GM18508 (cell line): ENCODE measurements around the gene B3GALNT2.

Source experiments
- ATAC-seq: cut with Tn5 transposase; IDR thresholded peaks from one replicate; pipeline ENCODE4 v1.9.1; 2021; ENCODE audit warnings: moderate number of reproducible peaks; ENCODE audit not compliant: insufficient read depth, unreplicated experiment

B3GALNT2 gene

DNA sequence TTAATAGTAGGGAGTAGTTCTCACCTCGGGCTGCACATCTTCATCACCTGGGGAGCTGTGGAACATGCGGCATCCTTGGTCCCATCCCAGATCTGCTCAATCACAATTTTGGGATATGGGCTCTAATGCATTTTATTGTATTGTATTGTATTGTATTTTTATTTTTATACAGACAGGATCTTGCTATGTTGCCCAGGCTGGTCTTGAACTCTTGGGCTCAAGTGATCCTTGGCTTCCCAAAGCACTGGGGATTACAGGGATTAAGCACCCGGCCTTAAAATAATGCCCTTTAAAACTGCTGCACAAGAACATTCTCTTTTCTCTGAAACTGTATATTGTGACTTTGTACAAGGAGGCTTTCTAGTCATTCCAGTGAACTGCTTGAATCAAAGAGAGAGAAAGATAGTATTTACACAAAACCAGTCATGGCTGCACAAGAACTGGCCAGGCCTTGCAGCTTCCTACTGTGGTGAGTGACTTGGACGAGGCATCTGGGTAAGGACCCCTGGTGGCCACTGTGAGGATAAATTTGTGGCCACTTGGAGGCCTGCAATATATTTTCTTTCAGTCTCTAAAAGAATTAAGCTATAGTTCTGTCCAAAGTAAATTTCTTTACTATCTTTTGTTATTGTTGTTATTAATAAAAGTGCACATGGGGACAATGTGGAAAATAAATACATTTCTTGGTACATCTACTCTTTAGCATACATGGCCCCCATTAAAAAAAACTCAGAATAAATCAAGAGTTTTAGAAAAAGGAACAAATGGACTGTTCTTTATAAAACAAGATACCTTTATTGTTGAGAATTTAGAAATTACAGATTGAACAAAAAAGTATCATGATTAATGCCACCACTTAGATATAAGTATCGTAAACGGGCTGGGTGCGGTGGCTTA is 89.0 kb downstream of the B3GALNT2 start:
- ATAC-seq: no peak

DNA sequence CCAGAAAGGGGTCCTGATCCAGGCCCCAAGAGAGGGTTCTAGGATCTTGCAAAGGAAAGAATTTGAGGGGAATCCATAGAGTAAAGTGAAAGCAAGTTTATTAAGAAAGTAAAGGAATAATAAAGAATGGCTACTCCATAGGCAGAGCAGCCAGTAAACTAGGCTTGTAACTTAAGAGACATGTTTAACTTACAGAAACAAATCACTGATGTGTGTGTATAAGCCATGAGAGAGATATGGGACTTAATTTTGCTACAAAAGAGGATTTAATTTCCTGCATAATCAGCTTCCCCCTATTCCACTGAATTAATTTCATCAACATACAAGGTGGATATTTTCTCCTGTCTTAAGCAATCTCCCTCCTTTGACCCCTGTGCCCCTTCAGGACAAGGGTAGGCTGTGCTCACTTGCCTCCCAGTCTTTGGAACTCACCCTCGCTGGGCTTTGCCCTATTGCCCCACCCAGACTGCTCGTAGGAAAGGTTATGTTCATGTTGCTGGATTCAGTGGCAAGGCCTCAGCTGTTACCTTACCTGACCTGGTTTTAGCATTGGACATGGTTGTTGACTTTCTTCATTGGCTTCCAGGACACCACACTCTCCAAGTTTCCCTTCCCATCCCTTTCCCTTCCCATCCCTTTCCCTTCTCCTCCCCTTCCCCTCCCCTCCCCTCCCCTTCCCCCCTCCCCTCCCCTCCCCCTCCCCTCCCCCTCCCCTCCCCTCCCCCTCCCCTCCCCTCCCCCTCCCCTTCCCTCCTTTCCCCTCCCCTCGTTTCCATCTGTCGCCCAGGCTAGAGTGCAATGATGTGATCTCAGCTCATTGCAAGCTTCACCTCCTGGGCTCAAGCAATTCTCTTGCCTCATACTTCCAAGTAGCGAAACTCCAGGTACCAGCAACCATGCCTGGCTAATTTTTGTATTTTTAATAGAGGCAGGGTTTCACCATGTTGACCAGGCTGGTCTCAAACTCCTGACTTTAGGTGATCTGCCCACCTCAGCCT is 92.5 kb downstream of the B3GALNT2 start:
- ATAC-seq: no peak

DNA sequence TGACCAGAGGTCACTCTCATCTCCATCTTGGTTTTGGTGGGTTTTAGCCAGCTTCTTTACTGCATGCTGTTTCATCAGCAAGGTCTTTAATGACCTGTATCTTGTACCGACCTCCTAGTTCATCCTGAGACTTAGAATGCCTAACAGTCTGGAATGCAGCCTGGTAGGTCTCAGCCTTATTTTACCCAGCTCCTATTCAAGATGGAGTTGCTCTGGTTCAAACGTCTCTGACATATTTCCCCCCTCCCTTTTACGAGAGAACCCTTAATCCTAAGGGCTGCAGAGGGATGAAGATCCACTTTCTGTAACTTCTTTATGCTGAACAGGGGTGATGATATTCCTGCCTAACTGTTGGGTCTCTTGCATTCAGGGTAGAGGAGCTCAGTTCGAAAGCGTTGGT is 93.8 kb downstream of the B3GALNT2 start:
- ATAC-seq: no peak

DNA sequence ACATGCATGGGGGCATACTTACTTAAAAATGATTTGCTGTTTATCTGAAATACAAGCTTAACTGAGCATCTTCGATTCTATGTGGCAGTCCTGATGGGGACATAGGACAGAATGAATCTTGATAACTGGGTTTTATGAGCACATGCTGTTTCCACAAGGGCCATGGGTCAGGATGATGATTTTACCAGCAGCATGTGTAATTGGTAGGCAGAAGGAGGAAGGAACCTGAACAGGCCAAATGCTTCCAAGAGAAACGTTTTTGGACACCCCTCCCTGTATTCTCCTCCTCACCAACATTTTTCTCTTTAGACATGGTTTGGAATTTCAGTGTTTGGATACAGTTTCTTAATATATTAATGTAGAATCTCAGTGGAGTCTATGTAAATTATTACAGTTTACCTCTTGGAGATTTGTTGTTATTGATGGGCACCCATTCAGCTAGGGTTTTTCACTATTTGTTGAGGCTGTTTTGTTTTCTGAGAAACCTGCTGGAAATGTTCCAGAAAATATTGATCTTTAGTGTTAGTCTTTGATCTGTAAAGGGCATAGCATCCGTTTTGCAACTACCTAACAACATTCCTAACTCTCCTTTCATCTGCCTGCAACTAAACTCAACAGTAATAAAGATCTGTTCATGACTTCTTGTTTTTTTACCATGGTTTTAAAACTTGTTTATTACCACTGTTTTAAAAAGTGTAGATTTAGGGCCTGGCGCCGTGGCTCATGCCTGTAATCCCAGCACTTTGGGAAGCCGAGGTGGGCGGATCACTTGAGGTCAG is 95.0 kb downstream of the B3GALNT2 start:
- no peak for ATAC-seq

DNA sequence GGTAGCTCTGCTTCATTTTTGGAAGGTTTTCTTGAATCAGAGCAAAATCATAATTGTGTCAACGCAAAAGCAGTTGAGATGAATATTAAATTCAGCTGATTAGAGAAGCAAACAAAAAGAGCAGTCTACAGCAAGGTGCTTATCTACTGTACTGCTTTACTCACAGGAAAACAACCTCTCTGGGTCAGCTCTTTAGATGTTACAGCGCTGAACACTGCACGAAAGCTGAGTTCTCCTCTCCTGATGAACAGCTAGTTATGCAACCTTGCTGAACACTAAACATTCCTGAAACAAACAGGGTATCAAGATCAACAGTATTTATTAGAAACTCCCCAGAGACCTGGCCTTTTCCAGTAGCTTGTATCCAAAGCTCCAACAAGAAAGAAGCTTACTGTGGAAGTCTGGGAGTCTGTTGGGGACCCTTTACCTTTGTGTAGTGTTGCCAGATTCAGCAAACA is 95.7 kb downstream of the B3GALNT2 start:
- ATAC-seq: no peak

DNA sequence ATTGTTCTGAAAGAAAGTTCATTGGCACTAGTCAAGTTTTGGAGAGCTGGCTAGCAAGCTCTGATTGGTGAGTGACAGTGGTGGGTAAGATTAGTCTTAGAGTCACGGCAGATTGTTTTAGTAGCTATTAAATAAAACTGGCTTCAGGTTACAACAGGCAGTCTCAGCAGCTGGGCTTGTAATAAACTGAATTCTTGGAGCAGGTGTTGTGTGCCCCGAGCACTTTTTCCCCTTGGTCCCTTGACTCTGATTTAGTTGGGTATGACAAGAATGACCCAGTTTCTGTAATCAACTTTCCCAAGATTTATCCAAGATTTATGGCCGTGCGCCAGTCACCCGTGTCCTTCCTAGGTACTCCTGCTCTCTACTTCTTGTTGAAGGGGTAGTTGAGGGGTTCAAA is 96.8 kb downstream of the B3GALNT2 start:
- no peak for ATAC-seq

DNA sequence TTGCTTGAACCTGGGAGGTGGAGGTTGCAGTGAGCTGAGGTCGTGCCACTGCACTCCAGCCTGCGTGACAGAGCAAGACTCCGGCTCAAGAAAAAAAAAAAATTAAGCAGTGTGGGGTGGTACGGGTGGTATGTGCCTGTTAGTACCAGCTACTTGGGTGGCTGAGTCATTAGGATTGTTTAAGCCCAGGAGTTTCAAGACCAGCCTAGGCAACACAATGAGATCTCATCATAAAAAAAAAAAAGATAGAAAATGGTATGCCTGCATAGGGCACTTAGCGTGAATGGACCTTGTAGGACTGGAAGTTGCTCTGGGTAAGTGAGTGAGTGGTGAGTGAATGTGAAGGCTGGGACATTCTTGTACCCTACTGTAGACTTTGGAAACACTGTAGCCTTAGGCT is 100.1 kb downstream of the B3GALNT2 start:
- no peak for ATAC-seq

DNA sequence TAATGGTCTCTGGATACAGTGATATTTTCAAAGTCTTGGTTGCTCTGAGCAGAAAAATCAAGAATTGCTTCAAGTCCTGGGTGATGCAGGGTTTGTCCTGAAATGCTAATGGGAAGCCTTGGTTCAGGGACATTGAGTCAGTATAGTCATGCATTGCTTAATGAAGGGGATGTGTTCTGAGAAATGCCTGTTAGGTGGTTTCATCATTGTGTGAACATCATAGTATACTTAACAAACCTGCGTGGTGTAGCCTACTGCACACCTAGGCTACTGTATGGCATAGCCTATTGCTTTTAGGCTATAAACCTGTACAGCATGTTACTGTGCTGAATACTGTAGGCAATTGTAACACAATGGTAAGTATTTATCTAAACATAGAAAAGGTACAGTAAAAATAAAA is 100.7 kb downstream of the B3GALNT2 start:
- no peak for ATAC-seq

DNA sequence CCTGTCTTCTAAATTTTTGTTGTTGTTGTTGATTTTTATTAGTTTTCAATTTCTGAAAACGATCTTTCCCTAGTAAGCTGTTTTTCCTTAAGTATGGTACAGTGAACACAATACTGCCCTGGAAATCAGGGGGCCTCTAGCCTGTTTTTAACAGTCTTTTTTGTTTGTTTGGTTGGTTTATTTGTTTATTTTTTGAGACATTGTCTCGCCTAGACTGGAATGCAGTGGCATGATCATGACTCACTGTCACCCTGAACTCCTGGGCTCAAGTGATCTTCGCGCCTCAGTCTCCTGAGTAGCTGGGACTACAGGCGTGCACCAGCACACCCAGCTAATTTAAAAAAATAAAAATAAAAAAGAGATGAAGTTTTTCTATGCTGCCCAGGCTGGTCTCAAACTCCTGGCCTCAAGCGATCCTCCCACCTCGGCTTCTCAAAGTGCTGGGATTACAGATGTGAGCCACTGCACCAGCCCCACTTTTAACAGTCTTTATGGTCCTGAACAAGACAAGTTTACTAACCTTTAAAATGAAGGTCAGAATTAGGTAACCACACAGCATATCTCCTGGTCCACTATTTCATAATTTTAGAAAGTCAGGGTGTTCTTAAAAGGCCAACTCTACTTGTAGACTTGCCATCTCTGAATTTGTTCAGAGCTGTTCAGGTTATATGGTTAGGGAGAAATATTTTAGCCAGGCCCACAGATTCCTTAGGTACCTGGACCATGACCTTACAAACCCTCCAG is 101.6 kb downstream of the B3GALNT2 start:
- no peak for ATAC-seq

DNA sequence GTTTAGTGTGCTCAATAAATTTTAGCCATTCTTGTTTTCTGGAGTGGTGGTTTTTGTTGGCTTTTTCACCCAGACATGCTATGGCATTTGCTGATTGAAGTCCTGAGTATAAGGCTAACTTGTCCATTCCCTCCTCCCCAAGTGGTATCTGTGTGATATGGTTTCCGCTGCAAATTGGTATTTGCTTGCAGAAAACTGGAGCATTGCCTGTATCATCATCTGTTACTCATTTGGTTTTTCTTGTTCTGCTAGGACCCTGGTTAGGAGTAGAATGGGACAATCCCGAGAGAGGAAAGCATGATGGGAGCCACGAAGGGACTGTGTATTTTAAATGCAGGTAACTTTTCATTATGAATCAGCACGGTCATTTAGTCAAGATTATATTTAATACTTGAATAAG is 103.0 kb downstream of the B3GALNT2 start:
- no peak for ATAC-seq
